SIG-M5 treated with dmso at 0.1 percent for 504 hours (cell line): ENCODE results near the gene AMER1.
A peak's percentile ranks its signal among the peaks of the same experiment; 100 is the strongest.
"Not testable (repeated sequence)": the region's sequence is repeated elsewhere in the genome, so short reads cannot be mapped to it uniquely, and the experiment has no call there.

Source experiments
- DNase-seq: peaks from one replicate; lab custom pipeline; 2025; ENCODE audit not compliant: unreplicated experiment; lab: John Stamatoyannopoulos, UW

Gene AMER1

DNA sequence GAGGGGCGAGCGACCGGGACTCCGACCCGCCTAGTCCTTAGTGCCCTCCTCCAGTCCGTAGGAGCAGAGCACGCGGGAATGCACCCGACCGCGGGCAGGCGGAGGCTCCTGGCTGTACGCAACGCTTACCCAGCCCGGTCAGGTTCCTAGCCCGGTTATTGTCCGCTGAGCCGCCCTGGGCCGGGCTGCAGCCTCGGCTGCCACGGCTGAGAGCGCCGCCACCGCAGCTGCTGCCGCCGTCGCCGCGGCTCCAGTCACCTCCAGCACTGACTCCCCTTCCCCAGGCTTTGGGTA is at the start of gene AMER1:
Gene AMER1, minus strand, starts transcription at position 268 of the 294 bp plus-strand sequence. CDS start 12,422 bp downstream, outside the sequence.
- DNase-seq, result peak; percentile 45

GRCh38 chrX:64230123-64230970 is 24.8 kb upstream of the AMER1 start, which contains the start of gene ASB12:
Gene ASB12 (minus strand): TSS chrX:64230607. CDS start chrX:64225650, 4,957 bp downstream.
- DNase-seq, result no peak

GRCh38 chrX:64229154-64229553 is 23.6 kb upstream of the AMER1 start:
- no peak for DNase-seq

GRCh38 chrX:64218023-64218422 is 12.5 kb upstream of the AMER1 start:
- no peak for DNase-seq

DNA sequence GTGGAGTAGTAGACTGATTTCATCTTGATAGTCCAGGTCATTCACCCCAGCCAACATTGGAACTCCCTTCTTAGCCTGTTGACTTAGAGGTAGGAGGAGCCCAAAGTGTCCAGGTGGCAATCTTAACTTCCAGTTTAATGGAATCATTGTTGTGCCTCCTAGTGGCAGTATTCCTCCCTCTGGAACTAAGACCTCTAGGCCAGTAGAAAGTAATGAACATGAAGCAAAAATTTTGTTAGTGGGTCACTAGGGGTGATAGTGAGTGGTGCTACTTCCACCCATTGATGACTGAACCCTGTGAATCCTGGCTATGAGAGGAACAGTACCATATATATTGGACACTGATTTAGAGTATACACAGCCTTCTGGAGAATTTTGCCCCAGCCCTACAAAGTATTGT is 8.5 kb upstream of the AMER1 start:
- not testable (repeated sequence) for DNase-seq

DNA sequence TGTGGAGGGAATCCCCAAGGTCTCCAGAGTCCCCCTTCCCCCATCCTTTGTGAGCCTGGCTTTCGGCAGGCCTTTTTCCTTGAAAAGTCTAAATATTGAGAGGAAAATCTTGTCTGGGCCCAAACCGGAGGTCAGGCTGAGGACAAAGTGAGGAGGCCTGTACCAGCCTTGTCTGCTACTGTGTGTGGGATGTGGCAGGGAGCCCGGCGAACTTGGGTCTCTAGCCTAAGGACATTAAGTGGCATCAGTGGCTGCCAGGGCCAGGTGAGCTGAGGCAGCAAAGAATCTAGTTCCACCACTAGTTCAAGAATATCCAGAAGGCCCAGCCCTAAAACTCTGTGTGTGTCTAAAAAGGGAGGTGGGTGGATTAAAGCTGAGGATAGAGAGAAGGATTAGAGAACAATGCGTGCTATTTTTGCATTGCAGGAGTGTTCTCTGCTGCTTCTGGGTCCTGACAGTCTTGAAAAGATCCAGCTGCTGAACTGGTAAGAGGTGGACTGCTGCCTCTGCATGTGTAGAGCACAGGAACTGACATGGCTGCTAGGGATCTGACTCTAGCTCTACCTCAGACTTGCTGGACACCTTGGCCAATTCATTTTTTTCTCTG is 1.2 kb upstream of the AMER1 start:
- no peak for DNase-seq

GRCh38 chrX:64205735-64206501 is 410 bp upstream of the AMER1 start:
- DNase-seq, result peak; percentile 83

DNA sequence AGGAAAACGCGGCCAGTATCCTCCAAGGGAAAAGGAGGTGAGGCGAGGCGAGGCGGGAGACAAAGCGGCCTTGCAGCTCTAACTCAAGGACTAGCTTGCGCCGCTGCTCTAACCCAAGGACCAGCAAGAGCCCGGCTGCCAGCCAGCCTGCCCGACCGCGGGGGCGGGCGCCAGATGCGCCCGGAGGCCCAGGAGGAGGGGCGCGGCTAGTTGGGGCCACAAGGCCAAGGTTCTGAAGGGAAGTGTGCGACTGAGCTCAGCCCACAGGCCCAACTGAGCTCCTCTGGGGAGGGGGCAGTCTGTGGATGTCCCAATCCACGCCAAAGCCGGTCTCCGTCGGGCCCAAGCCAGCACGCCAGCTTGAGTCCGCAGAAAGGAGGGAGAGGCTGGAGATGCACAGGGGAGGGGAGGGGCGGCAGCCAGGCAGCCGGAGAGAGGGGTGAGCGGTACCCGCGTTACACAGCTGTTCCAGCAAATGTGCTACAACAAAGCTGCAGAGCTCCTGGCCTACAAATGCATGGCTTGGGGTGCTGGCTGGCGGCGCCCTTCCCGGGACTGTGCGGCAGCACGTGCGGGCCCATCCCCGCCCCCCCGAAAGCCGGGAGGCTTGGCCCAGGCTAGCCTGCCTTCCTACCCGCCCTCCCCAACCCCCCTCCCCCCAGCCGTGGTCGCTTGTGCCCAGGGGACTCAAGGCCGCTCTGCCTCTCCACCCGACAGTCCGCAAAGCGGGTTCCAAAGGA is 637 bp downstream of the AMER1 start:
- DNase-seq, result peak; percentile 14

DNA sequence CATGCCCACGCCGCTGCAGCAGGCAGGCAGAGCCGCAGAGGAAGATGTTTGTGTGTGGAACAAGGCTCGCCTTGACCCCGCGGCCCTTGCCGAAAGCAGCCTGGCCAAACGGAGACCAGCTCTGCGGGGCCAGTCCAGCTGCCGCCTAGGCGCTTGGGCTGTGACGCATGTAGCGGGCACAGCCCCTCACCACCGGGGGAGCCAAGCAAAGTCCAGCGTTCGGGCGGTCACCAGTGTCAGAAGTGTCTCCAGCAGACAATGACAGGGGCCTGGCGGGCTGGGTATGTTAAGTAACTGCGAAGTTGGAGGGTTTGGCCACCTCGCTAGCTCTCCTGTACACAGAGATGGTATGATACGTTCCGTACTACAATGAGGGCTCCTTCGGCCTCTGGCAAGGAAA is 1.3 kb downstream of the AMER1 start:
- no peak for DNase-seq

DNA sequence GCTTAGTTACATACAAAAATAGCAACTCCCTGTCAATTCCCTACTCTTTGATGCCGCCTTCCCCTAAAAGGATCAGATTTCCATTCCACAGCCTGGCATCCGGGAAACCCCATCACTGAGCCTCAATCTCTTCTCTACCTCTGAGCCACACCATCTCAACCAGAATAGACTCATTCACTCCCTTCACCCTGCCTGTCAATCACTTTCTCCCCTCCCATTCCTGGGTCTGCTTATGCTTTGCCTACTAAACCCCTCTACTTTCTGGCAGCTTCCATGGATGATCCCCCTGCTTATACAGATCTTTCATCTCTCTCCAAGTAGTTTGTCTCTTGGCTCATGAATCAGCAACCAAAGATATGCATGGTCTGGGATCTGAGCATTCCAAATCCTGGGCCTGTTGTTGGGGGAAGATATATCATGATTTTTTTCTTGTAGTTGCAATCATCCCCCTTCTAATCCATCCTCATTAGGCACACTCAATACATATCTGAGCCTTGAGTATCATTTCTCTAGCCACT is 2.6 kb downstream of the AMER1 start:
- no peak for DNase-seq

GRCh38 chrX:64198036-64198435 is 7.5 kb downstream of the AMER1 start:
- no peak for DNase-seq

- DNase-seq, result no peak
Measured at GRCh38 chrX:64196606-64197005, 8.9 kb downstream of the AMER1 start.

DNA sequence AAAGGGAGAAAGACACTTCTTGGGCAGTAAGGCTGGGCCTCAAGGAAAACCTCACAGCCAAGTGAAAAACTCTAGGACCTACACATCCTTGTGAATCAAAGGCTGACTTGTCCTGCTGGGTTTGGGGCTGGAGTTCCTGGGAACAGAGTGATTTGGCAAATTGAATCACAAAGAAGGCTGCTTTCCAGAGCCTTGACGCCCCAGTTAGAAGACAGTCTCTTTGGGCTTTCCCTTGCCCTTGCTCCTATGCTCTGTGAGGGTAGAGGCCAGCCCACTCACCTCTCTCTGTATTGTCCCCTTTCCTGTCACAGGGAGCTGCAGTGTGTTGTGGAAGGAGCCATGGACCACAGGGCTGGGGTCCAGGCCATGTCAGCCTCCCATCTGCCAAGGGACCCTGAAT is 9.6 kb downstream of the AMER1 start:
- DNase-seq, result no peak

DNA sequence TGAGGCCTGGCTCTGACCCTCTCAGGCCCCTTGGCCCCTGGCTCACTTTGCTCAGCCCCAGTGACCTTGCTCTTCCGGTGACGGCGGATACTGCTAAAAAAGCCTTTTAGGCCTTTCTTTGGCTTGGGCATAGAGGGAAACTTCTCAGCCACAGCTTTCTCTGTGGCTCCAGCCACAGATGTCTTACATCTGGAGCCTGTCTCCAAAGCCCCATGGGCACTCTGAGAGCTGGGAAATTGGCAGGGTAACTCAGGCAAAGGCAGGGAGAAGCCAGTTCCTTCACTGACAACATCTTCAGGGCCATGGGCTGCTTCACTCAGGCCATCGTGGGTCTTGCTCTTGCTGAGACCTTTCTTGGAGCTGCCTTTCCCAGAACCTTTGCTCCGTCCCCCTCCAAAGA is 12.8 kb downstream of the AMER1 start:
- no peak for DNase-seq

- no peak for DNase-seq
Measured at GRCh38 chrX:64192040-64192439, 13.5 kb downstream of the AMER1 start.

GRCh38 chrX:64191281-64192010 is 14.1 kb downstream of the AMER1 start:
- DNase-seq, result no peak

GRCh38 chrX:64190136-64190740 is 15.3 kb downstream of the AMER1 start:
- no peak for DNase-seq

DNA sequence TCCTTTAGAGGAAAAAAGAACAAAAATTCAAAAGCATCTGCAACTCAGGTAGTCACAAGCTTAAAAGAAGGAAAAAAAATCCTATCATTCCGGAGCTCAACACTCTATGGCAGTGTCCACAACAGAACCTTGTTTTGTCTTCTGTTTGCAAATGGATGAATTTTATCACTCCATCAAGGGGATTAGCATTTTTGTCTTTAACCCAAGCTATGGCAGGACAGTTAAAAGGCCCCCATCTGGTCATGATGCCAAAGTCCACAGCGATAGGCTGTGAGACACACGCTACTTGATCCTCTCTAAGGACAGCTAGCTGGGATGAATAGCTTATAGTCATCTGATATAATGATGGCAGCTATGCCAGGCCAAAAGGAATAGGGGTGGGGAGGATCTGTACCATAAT is 16.6 kb downstream of the AMER1 start:
- no peak for DNase-seq

- no peak for DNase-seq
Measured at GRCh38 chrX:64187762-64188150, 17.8 kb downstream of the AMER1 start.
